GM04503 (cell line): Measurements from ENCODE around the gene ADGRL1.
"Not testable (repeated sequence)": the region's sequence is repeated elsewhere in the genome, so short reads cannot be mapped to it uniquely, and the experiment has no call there.

Experiments used
- DNase-seq: peaks from one replicate; pipeline ENCODE4 v3.0.0-alpha.2; 2012; ENCODE audit warnings: low read depth

The ADGRL1 gene

GRCh38 chr19:14218620-14219330, 12.8 kb upstream of the ADGRL1 start:
- DNase-seq = no peak

- DNase-seq = not testable (repeated sequence)
Observed at GRCh38 chr19:14217886-14218285, 11.9 kb upstream of the ADGRL1 start.

GRCh38 chr19:14214580-14214979, 8.6 kb upstream of the ADGRL1 start:
- DNase-seq = no peak

- not testable (repeated sequence) for DNase-seq
Observed at GRCh38 chr19:14210182-14210581, 4.2 kb upstream of the ADGRL1 start.

- DNase-seq = not testable (repeated sequence)
Observed at GRCh38 chr19:14209401-14209800, 3.4 kb upstream of the ADGRL1 start.

GRCh38 chr19:14208496-14208895, 2.5 kb upstream of the ADGRL1 start:
- not testable (repeated sequence) for DNase-seq

- not testable (repeated sequence) for DNase-seq
Observed at GRCh38 chr19:14207796-14208195, 1.8 kb upstream of the ADGRL1 start.

GRCh38 chr19:14206737-14207726, 1.1 kb upstream of the ADGRL1 start:
- peak; percentile 75 for DNase-seq

- DNase-seq = not testable (repeated sequence)
Observed at GRCh38 chr19:14206308-14206707, 339 bp upstream of the ADGRL1 start.

- DNase-seq = not testable (repeated sequence)
Observed at GRCh38 chr19:14204676-14205451, 1.1 kb downstream of the ADGRL1 start.

- not testable (repeated sequence) for DNase-seq
Observed at GRCh38 chr19:14204219-14204618, 1.8 kb downstream of the ADGRL1 start.

- DNase-seq = not testable (repeated sequence)
Observed at GRCh38 chr19:14203788-14204187, 2.2 kb downstream of the ADGRL1 start.

GRCh38 chr19:14203177-14203576, 2.8 kb downstream of the ADGRL1 start:
- no peak for DNase-seq

GRCh38 chr19:14201481-14201880, 4.5 kb downstream of the ADGRL1 start:
- DNase-seq = not testable (repeated sequence)

- not testable (repeated sequence) for DNase-seq
Observed at GRCh38 chr19:14200147-14200841, 5.7 kb downstream of the ADGRL1 start.

- no peak for DNase-seq
Observed at GRCh38 chr19:14198384-14199376, 7.3 kb downstream of the ADGRL1 start.

- DNase-seq = no peak
Observed at GRCh38 chr19:14197882-14198281, 8.1 kb downstream of the ADGRL1 start.

GRCh38 chr19:14197288-14197687, 8.7 kb downstream of the ADGRL1 start:
- DNase-seq = not testable (repeated sequence)

- DNase-seq = not testable (repeated sequence)
Observed at GRCh38 chr19:14196105-14196504, 9.9 kb downstream of the ADGRL1 start.

- not testable (repeated sequence) for DNase-seq
Observed at GRCh38 chr19:14195216-14195615, 10.8 kb downstream of the ADGRL1 start.
